Kidney (tissue), 14 donors: ENCODE data around the gene DYNC1LI2. TPM values are rescaled to one million over a fixed set of nuclear protein-coding genes. Genes with fewer than 3 reads are reported as not detected.

Source experiments
- DNase-seq, 5 donors: peaks; one replicate each; pipeline ENCODE4 v3.0.0-alpha.2; 2013 to 2020
- FAIRE-seq: peaks from 2 replicates; lab custom pipeline; 2012; peaks lifted over from hg19 to GRCh38; lab: Jason Lieb, UNC
- H3K27ac ChIP-seq, 2 donors: one replicate each; pipeline ENCODE4 v1.7.0; 2013; ENCODE audit warnings: low read depth in 2 of 2, low read length in 2 of 2, inconsistent platforms in 1 of 2
- H3K27me3 ChIP-seq: one replicate; pipeline ENCODE4 v1.7.1; 2013; ENCODE audit warnings: low read length, inconsistent platforms; ENCODE audit not compliant: control insufficient read depth, insufficient read depth
- H3K36me3 ChIP-seq, 3 donors: one replicate each; pipeline versions ENCODE4 v1.7.0 to v1.7.1; 2013; ENCODE audit warnings: low read length in 3 of 3, control low read depth in 1 of 3, inconsistent platforms in 1 of 3; ENCODE audit not compliant: insufficient read depth in 3 of 3, control insufficient read depth in 2 of 3
- H3K4me1 ChIP-seq, 3 donors: one replicate each; pipeline versions ENCODE4 v1.7.0 to v1.7.1; 2013; ENCODE audit warnings: low read length in 3 of 3, inconsistent platforms in 1 of 3, low read depth in 1 of 3; ENCODE audit not compliant: control insufficient read depth in 2 of 3, insufficient read depth in 2 of 3
- H3K4me3 ChIP-seq, 3 donors: one replicate each; pipeline versions ENCODE4 v1.7.0 to v1.8.1; 2013; ENCODE audit warnings: low read length in 3 of 3, control low read depth in 1 of 3, inconsistent platforms in 1 of 3
- H3K9ac ChIP-seq, 3 donors: one replicate each; pipeline versions ENCODE4 v1.7.0 to v1.7.1; 2013; ENCODE audit warnings: low read length in 3 of 3, control low read depth in 1 of 3, inconsistent platforms in 1 of 3
- H3K9me3 ChIP-seq, 3 donors: one replicate each; pipeline versions ENCODE4 v1.7.0 to v1.7.1; 2013; ENCODE audit warnings: low read length in 3 of 3, control low read depth in 1 of 3, inconsistent platforms in 1 of 3; ENCODE audit not compliant: control insufficient read depth in 2 of 3, insufficient read depth in 1 of 3
- intact Hi-C: fragments of 100-400 bp; cut with DNase I; formaldehyde crosslinking; loops from one replicate; pipeline ENCODE4 v1.11.1; 2022
- polyA plus RNA-seq: library from polyadenylated mRNA; stranded (reverse); fragments of 350-450 nt; fragmentation: Illumina TruSeq; extraction: RNeasy Lipid Tissue Mini Kit (QIAGEN cat#74804); gene quantifications from one replicate; pipeline ENCODE4 v1.2.3, GENCODE V29; 2014; ENCODE audit warnings: low read depth, low replicate concordance; ENCODE audit not compliant: insufficient read depth
- total RNA-seq: library from RNA; stranded (reverse); fragmentation: NEBNext Ultra II Directional; extraction: Animal tissue kit (Norgen Biotek cat#: 25700); gene quantifications from one replicate; pipeline ENCODE4 v1.2.1, GENCODE V29; 2021
- TF ChIP-seq, protein P1 (sequence below): IDR thresholded peaks from 3 replicates; pipeline ENCODE4 v1.5.1; 2012; ENCODE audit warnings: mild to moderate bottlenecking, moderate library complexity, borderline replicate concordance; ENCODE audit not compliant: insufficient read depth; ENCODE audit errors: extremely low read depth
- donor health status: control.
- donor health status: control.
- donor health status: control.
- donor health status: control.
- donor health status: control.
- donor health status: DM: yes; HTN: yes; CAD: no.
- donor health status: Normal renal cell carcinoma (clear cell type).

The DYNC1LI2 gene
- total and polyA plus RNA-seq, 2 donors from 2014 or later, result 32.0 to 119 TPM

- FAIRE-seq, result no peak
- H3K9ac ChIP-seq, result peak within 1 kb of the TSS; percentile 47 to 90 (median 88)
These were observed 54.5 kb downstream of the DYNC1LI2 start, which contains the start of gene CMTM4 for GRCh38 chr16:66696669-66697630. Gene CMTM4, minus strand, starts transcription at chr16:66696743. Its CDS starts 218 bp downstream, at chr16:66696525.

DNA sequence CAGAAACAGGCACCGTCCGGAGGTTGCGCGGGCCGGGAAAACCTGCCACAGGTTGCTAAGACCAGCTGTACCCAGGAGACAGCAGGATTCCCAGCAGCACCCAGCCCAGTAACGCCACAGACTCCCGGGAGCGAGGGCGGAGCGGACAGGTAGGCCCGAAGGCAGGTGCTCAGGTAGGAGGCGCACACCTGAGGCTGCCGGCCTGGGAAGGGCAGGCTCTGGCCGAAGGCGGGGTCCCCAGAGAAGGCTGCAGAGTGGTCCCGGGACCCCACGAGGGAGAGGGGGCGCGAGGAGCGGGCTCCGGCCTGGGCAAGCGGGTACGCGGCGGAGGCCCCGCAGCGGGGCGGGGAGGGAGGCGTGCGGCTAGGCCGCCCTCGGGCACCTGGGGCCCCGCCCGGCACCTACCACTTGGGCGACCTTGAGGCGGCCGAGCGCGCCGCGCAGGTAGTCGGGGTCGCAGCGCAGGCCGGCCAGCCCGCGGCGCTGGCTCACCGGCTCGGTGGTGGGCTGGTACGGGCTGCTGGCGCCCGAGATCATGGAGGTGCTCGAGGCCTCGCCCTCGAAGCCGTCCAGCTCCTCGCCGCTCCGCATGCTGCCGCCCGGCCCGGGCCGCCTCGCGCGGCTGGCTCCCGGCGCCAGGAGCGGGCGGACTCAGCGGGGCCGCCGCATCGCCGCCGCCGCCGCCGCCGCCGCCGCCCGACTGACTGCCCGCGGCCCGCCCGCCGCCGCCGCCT is 55.3 kb downstream of the DYNC1LI2 start:
- H3K9me3 ChIP-seq, result no peaks in the 10 kb centered on the region
- no peaks in the 10 kb centered on the region for H3K36me3 ChIP-seq
- intact Hi-C loops, result no loop called here
- DNase-seq (peak in 4 of 5 donors; percentile 52 to 88 (median 68)), FAIRE-seq (no peak)
- H3K27me3 ChIP-seq, result no peaks in the 10 kb centered on the region
- peaks cover 0 to 12% (median 7%) of the 10 kb centered on the region in 3 donors for H3K4me1 ChIP-seq
- peak overlapping the region; percentile 83 to 85 for H3K27ac ChIP-seq
- peak overlapping the region; percentile 28 to 77 (median 76) for H3K4me3 ChIP-seq
- TF ChIP-seq, protein P1, sequence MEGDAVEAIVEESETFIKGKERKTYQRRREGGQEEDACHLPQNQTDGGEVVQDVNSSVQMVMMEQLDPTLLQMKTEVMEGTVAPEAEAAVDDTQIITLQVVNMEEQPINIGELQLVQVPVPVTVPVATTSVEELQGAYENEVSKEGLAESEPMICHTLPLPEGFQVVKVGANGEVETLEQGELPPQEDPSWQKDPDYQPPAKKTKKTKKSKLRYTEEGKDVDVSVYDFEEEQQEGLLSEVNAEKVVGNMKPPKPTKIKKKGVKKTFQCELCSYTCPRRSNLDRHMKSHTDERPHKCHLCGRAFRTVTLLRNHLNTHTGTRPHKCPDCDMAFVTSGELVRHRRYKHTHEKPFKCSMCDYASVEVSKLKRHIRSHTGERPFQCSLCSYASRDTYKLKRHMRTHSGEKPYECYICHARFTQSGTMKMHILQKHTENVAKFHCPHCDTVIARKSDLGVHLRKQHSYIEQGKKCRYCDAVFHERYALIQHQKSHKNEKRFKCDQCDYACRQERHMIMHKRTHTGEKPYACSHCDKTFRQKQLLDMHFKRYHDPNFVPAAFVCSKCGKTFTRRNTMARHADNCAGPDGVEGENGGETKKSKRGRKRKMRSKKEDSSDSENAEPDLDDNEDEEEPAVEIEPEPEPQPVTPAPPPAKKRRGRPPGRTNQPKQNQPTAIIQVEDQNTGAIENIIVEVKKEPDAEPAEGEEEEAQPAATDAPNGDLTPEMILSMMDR, result no peak
- H3K9ac ChIP-seq, result peak overlapping the region in 2 of 3 donors; percentile 86 to 90

More at GRCh38 chr16:66696669-66697630, 54.5 kb downstream of the DYNC1LI2 start, which contains the start of gene CMTM4:
- peak; percentile 89 to 96 (median 94) for DNase-seq
- Histone ChIP-seq H3K27me3 (no peaks in the 10 kb centered on the region), H3K27ac (peak within 1 kb of the TSS; percentile 89 to 95), H3K36me3 (no peaks in the 10 kb centered on the region), H3K9me3 (no peaks in the 10 kb centered on the region), H3K4me1 (peaks cover 0 to 12% (median 7%) of the 10 kb centered on the region in 3 donors), H3K4me3 (peak within 1 kb of the TSS; percentile 67 to 83 (median 80))
- TF ChIP-seq, protein P1, result peak; percentile 7
- intact Hi-C loops, result no loop called here

DNA sequence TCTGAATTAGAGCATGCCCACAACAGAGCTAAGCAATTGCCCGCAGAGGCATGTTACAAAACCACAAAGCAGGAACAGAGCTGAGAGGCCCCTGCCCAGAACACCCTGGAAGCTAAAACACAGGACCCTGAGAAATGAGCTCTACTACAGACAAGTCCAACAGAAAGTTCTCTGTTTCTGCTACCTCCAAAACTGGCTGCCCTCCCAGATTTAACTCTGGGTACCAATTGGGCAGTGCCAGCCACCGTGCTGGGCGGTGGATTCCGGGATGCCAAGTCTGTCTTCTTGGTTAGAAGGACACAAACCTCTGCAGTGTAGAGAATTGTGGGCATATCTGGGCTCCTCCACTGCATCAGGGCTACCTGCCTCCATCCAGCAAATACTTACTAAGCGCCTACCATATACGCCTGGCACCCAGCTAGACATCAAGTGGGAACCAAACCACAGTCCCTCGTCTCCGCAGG is 55.9 kb downstream of the DYNC1LI2 start:
- DNase-seq (no peak), FAIRE-seq (no peak)
- H3K4me3 ChIP-seq, result peak overlapping the region; percentile 28 to 77 (median 76)
- H3K27me3 ChIP-seq, result no peaks in the 10 kb centered on the region
- peaks cover 0 to 12% (median 11%) of the 10 kb centered on the region in 3 donors for H3K4me1 ChIP-seq
- H3K27ac ChIP-seq, result peak overlapping the region; percentile 83 to 85
- H3K9me3 ChIP-seq, result no peaks in the 10 kb centered on the region
- H3K36me3 ChIP-seq, result no peaks in the 10 kb centered on the region
- intact Hi-C loops, result no loop called here
- peak overlapping the region in 2 of 3 donors; percentile 86 to 90 for H3K9ac ChIP-seq
- TF ChIP-seq, protein P1, result no peak
